GM23338 (cell line): ENCODE measurements around the gene NMD3. TPM values are rescaled to one million over a fixed set of nuclear protein-coding genes. Genes with fewer than 3 reads are reported as not detected.

Experiments
- ATAC-seq: fragments of 200-7000 bp; cut with Tn5 transposase; 3 replicates; pipeline ENCODE4 v1.9.1; 2020
- DNase-seq: peaks from one replicate; pipeline ENCODE4 v3.0.0-alpha.2; 2015; ENCODE audit warnings: low spot score
- H2AFZ ChIP-seq: fragments of 200-600 bp; sonication (generic); 2 replicates; pipeline ENCODE4 v1.8.0; 2016; ENCODE audit warnings: antibody characterized with exemption, mild to moderate bottlenecking, moderate library complexity
- H3F3A ChIP-seq: fragments of 200-600 bp; sonication (generic); replicated peaks from 2 replicates; pipeline ENCODE4 v1.8.0; 2017; ENCODE audit warnings: antibody characterized with exemption, mixed run types, low read depth
- H3K27ac ChIP-seq: fragments of 200-600 bp; sonication (generic); 2 replicates; pipeline ENCODE4 v1.6.1; 2016; ENCODE audit warnings: low read depth
- H3K27me3 ChIP-seq: fragments of 200-600 bp; sonication (generic); 2 replicates; pipeline ENCODE4 v1.8.0; 2016; ENCODE audit warnings: mild to moderate bottlenecking, mixed run types, moderate library complexity; ENCODE audit not compliant: insufficient read depth
- H3K36me3 ChIP-seq: fragments of 200-600 bp; sonication (generic); 2 replicates; pipeline ENCODE4 v1.8.0; 2016; ENCODE audit warnings: mild to moderate bottlenecking; ENCODE audit not compliant: insufficient read depth
- H3K4me1 ChIP-seq: fragments of 200-600 bp; sonication (generic); 2 replicates; pipeline ENCODE4 v1.8.0; 2016; ENCODE audit warnings: mild to moderate bottlenecking, moderate library complexity; ENCODE audit not compliant: insufficient read depth
- H3K4me2 ChIP-seq: fragments of 200-600 bp; sonication (generic); 2 replicates; pipeline ENCODE4 v1.7.1; 2017; ENCODE audit warnings: mixed run types
- H3K4me3 ChIP-seq: fragments of 200-600 bp; sonication (generic); 2 replicates; pipeline ENCODE4 v1.6.1; 2016; ENCODE audit warnings: mixed run types
- H3K79me2 ChIP-seq: fragments of 200-600 bp; sonication (generic); replicated peaks from 2 replicates; pipeline ENCODE4 v1.8.0; 2017; ENCODE audit warnings: mild to moderate bottlenecking; ENCODE audit not compliant: insufficient read depth
- H3K9me2 ChIP-seq: fragments of 200-600 bp; sonication (generic); 2 replicates; pipeline ENCODE4 v1.8.0; 2017; ENCODE audit not compliant: insufficient read depth
- H4K20me1 ChIP-seq: fragments of 200-600 bp; sonication (generic); replicated peaks from 2 replicates; pipeline ENCODE4 v1.8.0; 2017; ENCODE audit warnings: mild to moderate bottlenecking; ENCODE audit not compliant: insufficient read depth
- H3K27ac Mint-ChIP-seq: 2 replicates; pipeline ENCODE4 v1.8.0; 2020; ENCODE audit warnings: inconsistent platforms, mild to moderate bottlenecking, moderate library complexity, mixed read lengths
- H3K27me3 Mint-ChIP-seq: 3 replicates; pipeline ENCODE4 v1.8.0; 2022; ENCODE audit warnings: low read depth, mild to moderate bottlenecking, moderate library complexity, mixed read lengths, inconsistent platforms; ENCODE audit not compliant: insufficient read depth, poor library complexity
- H3K36me3 Mint-ChIP-seq: 3 replicates; pipeline ENCODE4 v1.8.0; 2021; ENCODE audit warnings: low read depth, mild to moderate bottlenecking, inconsistent platforms, moderate library complexity, mixed read lengths
- H3K4me1 Mint-ChIP-seq: 3 replicates; pipeline ENCODE4 v1.8.0; 2020; ENCODE audit warnings: mild to moderate bottlenecking, inconsistent platforms, mixed read lengths
- H3K4me3 Mint-ChIP-seq: 3 replicates; pipeline ENCODE4 v1.8.0; 2021; ENCODE audit warnings: moderate library complexity, mild to moderate bottlenecking, inconsistent platforms, mixed read lengths
- H3K9me3 Mint-ChIP-seq: 3 replicates; pipeline ENCODE4 v1.8.0; 2020; ENCODE audit warnings: moderate library complexity, mild to moderate bottlenecking, inconsistent platforms, mixed read lengths
- CREB1 ChIP-seq: fragments of 250-450 bp; sonication (Bioruptor Pico); IDR thresholded peaks from 2 replicates; pipeline ENCODE4 v1.5.0; 2020; ENCODE audit warnings: low read depth, mild to moderate bottlenecking, moderate library complexity
- CTCF ChIP-seq, 2 experiments: fragments of 200-600 bp in 1 of 2; sonication (generic) in 1 of 2; conservative IDR thresholded peaks; 2 replicates each; pipeline versions ENCODE4 v1.5.1 to v1.6.1; 2016 to 2017; ENCODE audit warnings: antibody characterized with exemption in 2 of 2, low read depth in 2 of 2, mild to moderate bottlenecking in 2 of 2, moderate library complexity in 1 of 2
- ETS1 ChIP-seq: IDR thresholded peaks from 2 replicates; pipeline ENCODE4 v1.6.1; 2016; ENCODE audit warnings: antibody characterized with exemption
- EZH2 ChIP-seq: fragments of 200-600 bp; sonication (generic); IDR thresholded peaks from one replicate; pipeline ENCODE4 v1.8.0; 2017; ENCODE audit warnings: antibody characterized with exemption, mild to moderate bottlenecking, low read depth; ENCODE audit not compliant: unreplicated experiment
- EZH2phosphoT487 ChIP-seq: fragments of 200-600 bp; sonication (generic); IDR thresholded peaks from one replicate; pipeline ENCODE4 v1.8.1; 2018; ENCODE audit warnings: antibody characterized with exemption; ENCODE audit not compliant: unreplicated experiment
- NANOG ChIP-seq: IDR thresholded peaks from 2 replicates; pipeline ENCODE4 v1.6.1; 2016; ENCODE audit warnings: antibody characterized with exemption, borderline replicate concordance
- REST ChIP-seq: IDR thresholded peaks from one replicate; pipeline ENCODE4 v1.6.1; 2018; ENCODE audit warnings: antibody characterized with exemption; ENCODE audit not compliant: unreplicated experiment
- STAT1 ChIP-seq: IDR thresholded peaks from one replicate; pipeline ENCODE4 v1.6.1; 2016; ENCODE audit warnings: antibody characterized with exemption; ENCODE audit not compliant: unreplicated experiment
- ZNF114 ChIP-seq: fragments of 250-450 bp; sonication (Bioruptor Pico); IDR thresholded peaks from 2 replicates; pipeline ENCODE4 v1.5.0; 2020; ENCODE audit warnings: mild to moderate bottlenecking, moderate library complexity
- ZNF331 ChIP-seq: fragments of 250-450 bp; sonication (Bioruptor Pico); IDR thresholded peaks from 2 replicates; pipeline ENCODE4 v1.5.0; 2020; ENCODE audit warnings: low read depth, mild to moderate bottlenecking, moderate library complexity
- ZNF462 ChIP-seq: fragments of 250-450 bp; sonication (Bioruptor Pico); IDR thresholded peaks from 2 replicates; pipeline ENCODE4 v1.5.0; 2020; ENCODE audit warnings: mild to moderate bottlenecking, moderate library complexity
- polyA plus RNA-seq: library from polyadenylated mRNA; unstranded; fragments of >200 nt; fragmentation: Nextera tagmentation; extraction: Ambion mirVana; gene quantifications from 2 replicates; pipeline ENCODE4 v1.2.1, GENCODE V29; 2016
- total RNA-seq: library from RNA; depleted of rRNA; stranded (reverse); fragments of >200 nt; shearing (Covaris generic); gene quantifications from 2 replicates; pipeline ENCODE4 v1.2.3, GENCODE V29; 2014

NMD3 gene
- total and polyA plus RNA-seq, 2 experiments from 2014 or later = 27.3 to 67.4 TPM

- TF ChIP-seq ZNF462 = no peak
Measured at GRCh38 chr3:161171639-161172552, 49.2 kb upstream of the NMD3 start (continued).

- Histone ChIP-seq H3K4me2 (no peak overlapping the region), H3K4me3 (no peak overlapping the region), H3K9me2 (peaks cover 6% of the 10 kb centered on the region; the same call in 1 of the 2 replicates), H3K79me2 (no peaks in the 10 kb centered on the region), H4K20me1 (no peaks in the 10 kb centered on the region), H3K36me3 (no peaks in the 10 kb centered on the region), H2AFZ (no peak overlapping the region), H3F3A (no peaks in the 10 kb centered on the region), H3K27me3 (no peaks in the 10 kb centered on the region), H3K4me1 (no peaks in the 10 kb centered on the region), H3K27ac (no peak overlapping the region)
- no peak overlapping the region for H3K4me3 Mint-ChIP-seq
- DNase-seq (no peak), ATAC-seq (no peak)
- H3K4me1 Mint-ChIP-seq = no peaks in the 10 kb centered on the region
- no peaks in the 10 kb centered on the region for H3K27me3 Mint-ChIP-seq
- H3K27ac Mint-ChIP-seq = no peak overlapping the region
- no peaks in the 10 kb centered on the region for H3K36me3 Mint-ChIP-seq
- peaks cover 12% of the 10 kb centered on the region; the same call in 2 of the 3 replicates for H3K9me3 Mint-ChIP-seq
- TF ChIP-seq ZNF331 (CRISPR knock-in tag) (no peak), ZNF114 (CRISPR knock-in tag) (no peak), REST (no peak), NANOG (no peak), STAT1 (no peak), EZH2 (no peak), EZH2phosphoT487 (no peak), CTCF (conservative IDR thresholded peaks at IDR 0.05; ENCODE audit: low read depth in 2 of 2) (no peak), CREB1 (no peak), ETS1 (no peak)
Measured at GRCh38 chr3:161175506-161175905, 45.6 kb upstream of the NMD3 start.
